ENCODE results near the gene PLCB3. TPM values are rescaled to one million over a fixed set of nuclear protein-coding genes. Genes with fewer than 3 reads are reported as not detected.
A peak's percentile ranks its signal among the peaks of the same experiment; 100 is the strongest.

Gene PLCB3
- total and polyA plus RNA-seq, 2 of the 13 experiments (the other 11 are each of a cell fraction or from before 2014, with no cell fraction given): 7.5 to 13.8 TPM

DNA sequence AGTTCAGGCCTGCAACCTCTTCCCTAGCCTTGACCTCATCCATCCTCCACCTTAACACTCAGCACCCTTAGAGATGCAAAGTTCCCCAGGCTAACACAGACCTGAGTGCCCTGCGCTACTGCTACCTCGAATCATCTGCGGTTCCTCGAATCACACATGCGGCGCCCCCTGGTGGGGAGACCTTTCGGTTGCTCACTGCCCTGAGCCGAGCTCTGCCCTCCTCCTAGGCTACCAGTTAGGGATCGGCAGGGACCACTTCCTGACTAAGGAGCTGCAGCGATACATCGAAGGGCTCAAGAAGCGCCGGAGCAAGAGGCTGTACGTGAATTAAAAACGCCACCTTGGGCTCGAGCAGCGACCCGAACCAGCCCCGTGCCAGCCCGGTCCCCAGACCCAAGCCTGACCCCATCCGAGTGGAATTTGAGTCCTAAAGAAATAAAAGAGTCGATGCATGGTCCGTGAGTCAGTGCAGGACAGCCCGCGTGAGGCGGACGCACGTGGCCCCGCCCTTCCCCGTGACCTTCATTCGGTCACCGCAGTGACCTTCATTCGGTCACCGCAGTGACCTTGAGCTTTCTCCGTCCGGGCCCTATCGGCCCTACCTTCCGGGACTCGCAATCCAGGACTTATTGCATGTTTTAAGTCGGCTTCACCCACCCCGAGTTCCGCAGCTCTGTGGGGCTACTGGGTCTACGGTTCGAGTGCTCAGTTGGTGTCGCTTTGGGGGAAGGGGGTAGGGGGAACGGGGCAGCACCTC lies 53.2 kb downstream of the PLCB3 start (continued):
- TF ChIP-seq, protein P1, sequence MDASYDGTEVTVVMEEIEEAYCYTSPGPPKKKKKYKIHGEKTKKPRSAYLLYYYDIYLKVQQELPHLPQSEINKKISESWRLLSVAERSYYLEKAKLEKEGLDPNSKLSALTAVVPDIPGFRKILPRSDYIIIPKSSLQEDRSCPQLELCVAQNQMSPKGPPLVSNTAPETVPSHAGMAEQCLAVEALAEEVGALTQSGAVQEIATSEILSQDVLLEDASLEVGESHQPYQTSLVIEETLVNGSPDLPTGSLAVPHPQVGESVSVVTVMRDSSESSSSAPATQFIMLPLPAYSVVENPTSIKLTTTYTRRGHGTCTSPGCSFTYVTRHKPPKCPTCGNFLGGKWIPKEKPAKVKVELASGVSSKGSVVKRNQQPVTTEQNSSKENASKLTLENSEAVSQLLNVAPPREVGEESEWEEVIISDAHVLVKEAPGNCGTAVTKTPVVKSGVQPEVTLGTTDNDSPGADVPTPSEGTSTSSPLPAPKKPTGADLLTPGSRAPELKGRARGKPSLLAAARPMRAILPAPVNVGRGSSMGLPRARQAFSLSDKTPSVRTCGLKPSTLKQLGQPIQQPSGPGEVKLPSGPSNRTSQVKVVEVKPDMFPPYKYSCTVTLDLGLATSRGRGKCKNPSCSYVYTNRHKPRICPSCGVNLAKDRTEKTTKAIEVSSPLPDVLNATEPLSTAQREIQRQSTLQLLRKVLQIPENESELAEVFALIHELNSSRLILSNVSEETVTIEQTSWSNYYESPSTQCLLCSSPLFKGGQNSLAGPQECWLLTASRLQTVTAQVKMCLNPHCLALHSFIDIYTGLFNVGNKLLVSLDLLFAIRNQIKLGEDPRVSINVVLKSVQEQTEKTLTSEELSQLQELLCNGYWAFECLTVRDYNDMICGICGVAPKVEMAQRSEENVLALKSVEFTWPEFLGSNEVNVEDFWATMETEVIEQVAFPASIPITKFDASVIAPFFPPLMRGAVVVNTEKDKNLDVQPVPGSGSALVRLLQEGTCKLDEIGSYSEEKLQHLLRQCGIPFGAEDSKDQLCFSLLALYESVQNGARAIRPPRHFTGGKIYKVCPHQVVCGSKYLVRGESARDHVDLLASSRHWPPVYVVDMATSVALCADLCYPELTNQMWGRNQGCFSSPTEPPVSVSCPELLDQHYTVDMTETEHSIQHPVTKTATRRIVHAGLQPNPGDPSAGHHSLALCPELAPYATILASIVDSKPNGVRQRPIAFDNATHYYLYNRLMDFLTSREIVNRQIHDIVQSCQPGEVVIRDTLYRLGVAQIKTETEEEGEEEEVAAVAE (CRISPR knock-in tag; IDR thresholded peaks at IDR 0.05; ENCODE audit: borderline replicate concordance): no peak
- TF ChIP-seq ZNF326 (CRISPR knock-in tag; IDR thresholded peaks at IDR 0.05; ENCODE audit: borderline replicate concordance) (no peak), TGIF2 (CRISPR knock-in tag; IDR thresholded peaks at IDR 0.05) (no peak), YEATS2 (CRISPR knock-in tag; IDR thresholded peaks at IDR 0.05; ENCODE audit: borderline replicate concordance) (peak; percentile 55; the same call in 1 of the 2 replicates), KAT7 (CRISPR knock-in tag; IDR thresholded peaks at IDR 0.05; ENCODE audit: borderline replicate concordance) (peak; percentile 69; the same call in 1 of the 2 replicates), ZNF564 (CRISPR knock-in tag; IDR thresholded peaks at IDR 0.05) (no peak), KIAA2018 (CRISPR knock-in tag; IDR thresholded peaks at IDR 0.05; ENCODE audit: borderline replicate concordance) (no peak), ZBTB7A (CRISPR knock-in tag; IDR thresholded peaks at IDR 0.05) (0 out of 2 replicates have a peak, but pooled peaks have one; percentile 72), ZNF605 (CRISPR knock-in tag; IDR thresholded peaks at IDR 0.05) (peak; percentile 69), LBX2 (CRISPR knock-in tag; IDR thresholded peaks at IDR 0.05; ENCODE audit: borderline replicate concordance) (no peak)
- TF ChIP-seq, protein P2, sequence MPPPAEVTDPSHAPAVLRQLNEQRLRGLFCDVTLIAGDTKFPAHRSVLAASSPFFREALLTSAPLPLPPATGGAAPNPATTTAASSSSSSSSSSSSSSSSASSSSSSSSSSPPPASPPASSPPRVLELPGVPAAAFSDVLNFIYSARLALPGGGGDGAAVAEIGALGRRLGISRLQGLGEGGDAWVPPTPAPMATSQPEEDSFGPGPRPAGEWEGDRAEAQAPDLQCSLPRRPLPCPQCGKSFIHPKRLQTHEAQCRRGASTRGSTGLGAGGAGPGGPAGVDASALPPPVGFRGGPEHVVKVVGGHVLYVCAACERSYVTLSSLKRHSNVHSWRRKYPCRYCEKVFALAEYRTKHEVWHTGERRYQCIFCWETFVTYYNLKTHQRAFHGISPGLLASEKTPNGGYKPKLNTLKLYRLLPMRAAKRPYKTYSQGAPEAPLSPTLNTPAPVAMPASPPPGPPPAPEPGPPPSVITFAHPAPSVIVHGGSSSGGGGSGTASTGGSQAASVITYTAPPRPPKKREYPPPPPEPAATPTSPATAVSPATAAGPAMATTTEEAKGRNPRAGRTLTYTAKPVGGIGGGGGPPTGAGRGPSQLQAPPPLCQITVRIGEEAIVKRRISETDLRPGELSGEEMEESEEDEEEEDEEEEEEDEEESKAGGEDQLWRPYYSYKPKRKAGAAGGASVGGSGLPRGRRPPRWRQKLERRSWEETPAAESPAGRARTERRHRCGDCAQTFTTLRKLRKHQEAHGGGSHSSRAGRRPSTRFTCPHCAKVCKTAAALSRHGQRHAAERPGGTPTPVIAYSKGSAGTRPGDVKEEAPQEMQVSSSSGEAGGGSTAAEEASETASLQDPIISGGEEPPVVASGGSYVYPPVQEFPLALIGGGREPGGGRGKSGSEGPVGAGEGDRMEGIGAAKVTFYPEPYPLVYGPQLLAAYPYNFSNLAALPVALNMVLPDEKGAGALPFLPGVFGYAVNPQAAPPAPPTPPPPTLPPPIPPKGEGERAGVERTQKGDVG (CRISPR knock-in tag; IDR thresholded peaks at IDR 0.05; ENCODE audit: borderline replicate concordance): no peak; the same call in 1 of the 2 replicates
